Measurements from ENCODE around the gene ADAMTSL3. TPM values are rescaled to one million over a fixed set of nuclear protein-coding genes. Genes with fewer than 3 reads are reported as not detected.
A peak's percentile ranks its signal among the peaks of the same experiment; 100 is the strongest.

ADAMTSL3 gene
- total and polyA plus RNA-seq, 2 donors (not counting 1 experiment from before 2014, with no cell fraction given) = 0.14 to 0.17 TPM

DNA sequence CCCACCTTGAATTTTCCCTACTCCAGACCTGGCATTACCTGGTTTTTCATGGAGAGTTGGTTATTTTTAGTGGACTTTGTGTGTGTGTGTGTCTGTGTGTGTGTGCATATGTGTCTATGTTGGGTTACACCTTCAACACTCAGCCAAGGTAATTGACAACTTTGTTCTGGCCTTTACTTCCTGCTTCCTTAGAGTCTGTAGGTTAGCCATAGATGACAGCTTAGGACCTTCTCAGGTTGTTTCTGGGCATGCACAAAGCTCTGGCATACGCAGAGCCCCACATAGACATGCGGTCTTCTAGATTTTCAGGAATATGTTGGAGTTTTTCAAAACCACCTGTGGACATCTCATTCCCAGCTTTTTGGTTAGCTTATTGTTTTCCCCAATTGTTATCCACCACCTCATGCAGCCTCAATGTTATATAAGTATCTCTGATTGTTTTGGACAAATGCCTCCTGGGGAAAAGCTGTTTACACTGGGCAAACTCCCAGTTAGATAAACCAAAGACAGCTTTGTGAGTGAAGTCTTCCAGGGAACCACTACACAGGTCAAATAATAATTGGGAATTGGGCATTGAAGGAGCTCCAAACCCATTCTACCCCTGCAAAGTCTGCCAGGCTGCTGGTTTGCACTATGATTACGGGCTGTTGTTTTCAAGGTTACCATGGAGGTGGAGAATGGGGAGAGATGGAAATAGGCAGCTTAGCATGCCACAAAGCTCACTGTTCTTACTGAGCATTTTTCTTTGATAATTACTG is 201.2 kb downstream of the ADAMTSL3 start:
- peak in 1 of 2 donors; percentile 40 for DNase-seq (ENCODE audit: low read depth in 2 of 2)
- H3K4me2 ChIP-seq (ENCODE audit: extremely low read depth, insufficient read depth, low read length) = no peak overlapping the region
- H3K4me3 ChIP-seq (replicated peaks in 1 of 4; ENCODE audit: control extremely low read depth in 1 of 4, insufficient read depth in 1 of 4, low read depth in 3 of 4, low read length in 4 of 4) = no peak overlapping the region

GRCh38 chr15:83855956-83856355 is 202.0 kb downstream of the ADAMTSL3 start:
- no peaks in the 10 kb centered on the region for H3K9me3 ChIP-seq (ENCODE audit: control insufficient read depth, insufficient read depth, low read depth, low read length)
- no peak overlapping the region for H3K9ac ChIP-seq (ENCODE audit: insufficient read depth, low read length)
- H3K27ac ChIP-seq (ENCODE audit: insufficient read depth, low read length) = no peak overlapping the region
- H3K79me2 ChIP-seq (ENCODE audit: control insufficient read depth, insufficient read depth, low read length) = no peaks in the 10 kb centered on the region
- no peaks in the 10 kb centered on the region for H3K36me3 ChIP-seq (ENCODE audit: control insufficient read depth, insufficient read depth, low read length)
- H3K4me2 ChIP-seq (ENCODE audit: extremely low read depth, insufficient read depth, low read length) = no peak overlapping the region
- no peak for TF ChIP-seq EZH2 (IDR thresholded peaks at IDR 0.05; ENCODE audit: low read length, missing control alignments)
- TF ChIP-seq, protein P1, sequence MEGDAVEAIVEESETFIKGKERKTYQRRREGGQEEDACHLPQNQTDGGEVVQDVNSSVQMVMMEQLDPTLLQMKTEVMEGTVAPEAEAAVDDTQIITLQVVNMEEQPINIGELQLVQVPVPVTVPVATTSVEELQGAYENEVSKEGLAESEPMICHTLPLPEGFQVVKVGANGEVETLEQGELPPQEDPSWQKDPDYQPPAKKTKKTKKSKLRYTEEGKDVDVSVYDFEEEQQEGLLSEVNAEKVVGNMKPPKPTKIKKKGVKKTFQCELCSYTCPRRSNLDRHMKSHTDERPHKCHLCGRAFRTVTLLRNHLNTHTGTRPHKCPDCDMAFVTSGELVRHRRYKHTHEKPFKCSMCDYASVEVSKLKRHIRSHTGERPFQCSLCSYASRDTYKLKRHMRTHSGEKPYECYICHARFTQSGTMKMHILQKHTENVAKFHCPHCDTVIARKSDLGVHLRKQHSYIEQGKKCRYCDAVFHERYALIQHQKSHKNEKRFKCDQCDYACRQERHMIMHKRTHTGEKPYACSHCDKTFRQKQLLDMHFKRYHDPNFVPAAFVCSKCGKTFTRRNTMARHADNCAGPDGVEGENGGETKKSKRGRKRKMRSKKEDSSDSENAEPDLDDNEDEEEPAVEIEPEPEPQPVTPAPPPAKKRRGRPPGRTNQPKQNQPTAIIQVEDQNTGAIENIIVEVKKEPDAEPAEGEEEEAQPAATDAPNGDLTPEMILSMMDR (conservative IDR thresholded peaks at IDR 0.05 in 1 of 2, IDR thresholded peaks at IDR 0.05 in 1 of 2; ENCODE audit: low read depth in 1 of 2, low read length in 2 of 2) = no peak
- DNase-seq (ENCODE audit: low read depth in 2 of 2) = no peak
- H2AFZ ChIP-seq (ENCODE audit: low read length) = no peak overlapping the region
- H4K20me1 ChIP-seq (ENCODE audit: control insufficient read depth, extremely low read depth, insufficient read depth, low read length) = no peaks in the 10 kb centered on the region
- H3K4me1 ChIP-seq (ENCODE audit: control insufficient read depth, extremely low read depth, insufficient read depth, low read length) = peaks cover 3% of the 10 kb centered on the region
- no peak overlapping the region for H3K4me3 ChIP-seq (replicated peaks in 1 of 4; ENCODE audit: control extremely low read depth in 1 of 4, insufficient read depth in 1 of 4, low read depth in 3 of 4, low read length in 4 of 4)
- no peaks in the 10 kb centered on the region for H3K27me3 ChIP-seq (ENCODE audit: control insufficient read depth, insufficient read depth, low read length)

More for the DNA sequence above, 201.2 kb downstream of the ADAMTSL3 start:
- Histone ChIP-seq H3K27ac (ENCODE audit: insufficient read depth, low read length) (no peak overlapping the region), H3K36me3 (ENCODE audit: control insufficient read depth, insufficient read depth, low read length) (no peaks in the 10 kb centered on the region), H3K9me3 (ENCODE audit: control insufficient read depth, insufficient read depth, low read depth, low read length) (no peaks in the 10 kb centered on the region), H4K20me1 (ENCODE audit: control insufficient read depth, extremely low read depth, insufficient read depth, low read length) (no peaks in the 10 kb centered on the region), H2AFZ (ENCODE audit: low read length) (no peak overlapping the region), H3K9ac (ENCODE audit: insufficient read depth, low read length) (no peak overlapping the region), H3K79me2 (ENCODE audit: control insufficient read depth, insufficient read depth, low read length) (no peaks in the 10 kb centered on the region), H3K27me3 (ENCODE audit: control insufficient read depth, insufficient read depth, low read length) (no peaks in the 10 kb centered on the region), H3K4me1 (ENCODE audit: control insufficient read depth, extremely low read depth, insufficient read depth, low read length) (peaks cover 5% of the 10 kb centered on the region)
- TF ChIP-seq EZH2 (IDR thresholded peaks at IDR 0.05; ENCODE audit: low read length, missing control alignments) = no peak
- TF ChIP-seq, protein P1 (conservative IDR thresholded peaks at IDR 0.05 in 1 of 2, IDR thresholded peaks at IDR 0.05 in 1 of 2; ENCODE audit: low read depth in 1 of 2, low read length in 2 of 2) = no peak

DNA sequence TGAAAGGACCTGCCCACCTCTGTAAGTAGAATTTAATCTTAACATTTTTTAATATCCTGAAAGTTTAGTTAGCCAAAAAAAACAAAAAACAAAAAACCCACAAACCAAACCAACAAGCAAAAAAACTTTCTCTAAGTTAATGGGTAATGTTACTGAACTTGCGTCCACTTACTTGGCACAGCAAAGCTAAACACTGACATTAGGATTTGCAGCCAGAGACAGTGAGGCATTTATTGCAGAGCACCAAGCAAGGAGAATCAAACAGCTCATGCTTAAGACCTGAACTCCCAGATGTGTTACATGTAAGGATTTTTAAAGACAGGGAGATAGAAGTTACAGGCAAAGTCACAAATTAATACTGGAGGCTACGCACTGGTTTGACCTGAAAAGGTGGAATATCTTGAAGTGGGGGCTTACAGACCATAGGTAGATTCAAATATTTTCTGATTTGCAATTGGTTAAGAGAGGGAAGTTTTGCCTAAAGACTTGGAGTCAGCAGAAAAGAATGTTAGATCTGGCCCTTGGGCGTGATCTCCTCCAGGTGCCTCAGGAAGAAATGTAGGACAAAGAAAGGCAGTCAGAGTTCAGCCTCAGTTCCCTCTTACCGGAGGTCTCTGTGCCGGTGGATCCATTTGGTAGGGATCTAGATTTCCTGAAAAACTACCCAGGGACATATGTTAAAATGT is 205.0 kb downstream of the ADAMTSL3 start:
- H3K4me3 ChIP-seq (replicated peaks in 1 of 4; ENCODE audit: control extremely low read depth in 1 of 4, insufficient read depth in 1 of 4, low read depth in 3 of 4, low read length in 4 of 4) = no peak overlapping the region
- H2AFZ ChIP-seq (ENCODE audit: low read length) = no peak overlapping the region
- TF ChIP-seq EZH2 (IDR thresholded peaks at IDR 0.05; ENCODE audit: low read length, missing control alignments) = no peak
- TF ChIP-seq, protein P1 (conservative IDR thresholded peaks at IDR 0.05 in 1 of 2, IDR thresholded peaks at IDR 0.05 in 1 of 2; ENCODE audit: low read depth in 1 of 2, low read length in 2 of 2) = no peak
- H3K36me3 ChIP-seq (ENCODE audit: control insufficient read depth, insufficient read depth, low read length) = no peaks in the 10 kb centered on the region
- H3K79me2 ChIP-seq (ENCODE audit: control insufficient read depth, insufficient read depth, low read length) = no peaks in the 10 kb centered on the region
- H3K9me3 ChIP-seq (ENCODE audit: control insufficient read depth, insufficient read depth, low read depth, low read length) = no peaks in the 10 kb centered on the region
- H3K27ac ChIP-seq (ENCODE audit: insufficient read depth, low read length) = no peak overlapping the region
- no peaks in the 10 kb centered on the region for H4K20me1 ChIP-seq (ENCODE audit: control insufficient read depth, extremely low read depth, insufficient read depth, low read length)
- peaks cover 3% of the 10 kb centered on the region for H3K4me1 ChIP-seq (ENCODE audit: control insufficient read depth, extremely low read depth, insufficient read depth, low read length)
- H3K27me3 ChIP-seq (ENCODE audit: control insufficient read depth, insufficient read depth, low read length) = no peaks in the 10 kb centered on the region
- peak; percentile 20 to 62 for DNase-seq (ENCODE audit: low read depth in 2 of 2)
- no peak overlapping the region for H3K9ac ChIP-seq (ENCODE audit: insufficient read depth, low read length)
- H3K4me2 ChIP-seq (ENCODE audit: extremely low read depth, insufficient read depth, low read length) = no peak overlapping the region
